Activated CD8-positive, alpha-beta T cell treated with anti-CD3 and anti-CD28 coated beads for 36 hours (primary cell): ENCODE results near the gene DLG2. TPM values are rescaled to one million over a fixed set of nuclear protein-coding genes. Genes with fewer than 3 reads are reported as not detected.

ENCODE experiments used
- ATAC-seq: fragments of 200-7000 bp; cut with Tn5 transposase; one replicate; pipeline ENCODE4 v1.10.0; 2021; ENCODE audit warnings: mild to moderate bottlenecking, moderate library complexity
- CTCF ChIA-PET: fragments of 350-600 bp; sonication (Branson Sonifier 250); formaldehyde crosslinking; loops from one replicate; lab custom pipeline; 2021; ENCODE audit warnings: antibody characterized with exemption; lab: Charles Lee
- POLR2A ChIA-PET: fragments of 350-600 bp; sonication (Branson Sonifier 250); formaldehyde crosslinking; loops from one replicate; lab custom pipeline; 2021; ENCODE audit warnings: antibody characterized with exemption; lab: Charles Lee
- DNase-seq: peaks from one replicate; pipeline ENCODE4 v3.0.0-alpha.2; 2020
- H3K27ac Mint-ChIP-seq: one replicate; pipeline ENCODE4 v1.8.0; 2021; ENCODE audit warnings: mild to moderate bottlenecking, mixed read lengths
- H3K27me3 Mint-ChIP-seq: one replicate; pipeline ENCODE4 v1.8.0; 2021; ENCODE audit warnings: mixed read lengths
- H3K36me3 Mint-ChIP-seq: one replicate; pipeline ENCODE4 v1.8.0; 2021; ENCODE audit warnings: low read depth, mixed read lengths
- H3K4me1 Mint-ChIP-seq: one replicate; pipeline ENCODE4 v1.8.0; 2021; ENCODE audit warnings: low read depth, mixed read lengths
- H3K4me3 Mint-ChIP-seq: one replicate; pipeline ENCODE4 v1.8.0; 2021; ENCODE audit warnings: mild to moderate bottlenecking, moderate library complexity, mixed read lengths
- H3K9me3 Mint-ChIP-seq: one replicate; pipeline ENCODE4 v1.8.0; 2021; ENCODE audit warnings: mixed read lengths
- CTCF ChIP-seq: fragments of 200-600 bp; IDR thresholded peaks from one replicate; pipeline ENCODE4 v1.8.0; 2022; ENCODE audit warnings: antibody characterized with exemption, mild to moderate bottlenecking
- intact Hi-C: fragments of 100-400 bp; cut with micrococcal nuclease; formaldehyde crosslinking; loops from one replicate; pipeline ENCODE4 v1.10.0; 2022
- total RNA-seq, 2 experiments: library from RNA; stranded (reverse); gene quantifications; one replicate each; pipeline ENCODE4 v1.2.3, GENCODE V29; 2021

The DLG2 gene
- total RNA-seq, 2 experiments from 2014 or later = 2.2 to 2.6 TPM

GRCh38 chr11:83522911-83523310 lies 2104.2 kb downstream of the DLG2 start:
- DNase-seq = no peak
- intact Hi-C loops = no loop called here
- H3K27me3 Mint-ChIP-seq = peaks cover 3% of the 10 kb centered on the region

GRCh38 chr11:83521647-83522596 lies 2105.2 kb downstream of the DLG2 start:
- Mint-ChIP-seq H3K27me3 (peaks cover 3% of the 10 kb centered on the region), H3K4me3 (no peak overlapping the region), H3K4me1 (no peaks in the 10 kb centered on the region), H3K9me3 (peaks cover 6% of the 10 kb centered on the region), H3K36me3 (no peaks in the 10 kb centered on the region), H3K27ac (no peak overlapping the region)
- ATAC-seq = no peak
- intact Hi-C loops = no loop called here
- no peak for TF ChIP-seq CTCF
- DNase-seq = no peak
- CTCF ChIA-PET = interaction anchor here (0.7 to 1.3 kb wide), 2 partner anchors 12 to 228 kb away, joined by 3 read pairs; no protein-coding TSS in a partner anchor
- POLR2A ChIA-PET = interaction anchor here (0.7 kb wide), 1 partner anchor 13 kb away, joined by 4 read pairs; no protein-coding TSS in a partner anchor

More at GRCh38 chr11:83522911-83523310, 2104.2 kb downstream of the DLG2 start:
- Mint-ChIP-seq H3K36me3 (no peaks in the 10 kb centered on the region), H3K9me3 (peaks cover 6% of the 10 kb centered on the region), H3K4me3 (no peak overlapping the region), H3K27ac (no peak overlapping the region), H3K4me1 (no peaks in the 10 kb centered on the region)
- ATAC-seq = no peak
- TF ChIP-seq CTCF = no peak
- CTCF ChIA-PET = interaction anchor here (0.7 to 1.3 kb wide), 3 partner anchors 13 to 229 kb away, joined by 3 read pairs; no protein-coding TSS in a partner anchor
- POLR2A ChIA-PET = no interaction called here

GRCh38 chr11:83520849-83521248 lies 2106.3 kb downstream of the DLG2 start:
- no peak for TF ChIP-seq CTCF
- no peaks in the 10 kb centered on the region for H3K4me1 Mint-ChIP-seq
- no peak overlapping the region for H3K27ac Mint-ChIP-seq
- peaks cover 12% of the 10 kb centered on the region for H3K9me3 Mint-ChIP-seq
- POLR2A ChIA-PET = no interaction called here
- H3K27me3 Mint-ChIP-seq = peaks cover 3% of the 10 kb centered on the region
- no peak for ATAC-seq
- CTCF ChIA-PET = no interaction called here
- no peaks in the 10 kb centered on the region for H3K36me3 Mint-ChIP-seq
- intact Hi-C loops = no loop called here
- H3K4me3 Mint-ChIP-seq = no peak overlapping the region
- DNase-seq = no peak

DNA sequence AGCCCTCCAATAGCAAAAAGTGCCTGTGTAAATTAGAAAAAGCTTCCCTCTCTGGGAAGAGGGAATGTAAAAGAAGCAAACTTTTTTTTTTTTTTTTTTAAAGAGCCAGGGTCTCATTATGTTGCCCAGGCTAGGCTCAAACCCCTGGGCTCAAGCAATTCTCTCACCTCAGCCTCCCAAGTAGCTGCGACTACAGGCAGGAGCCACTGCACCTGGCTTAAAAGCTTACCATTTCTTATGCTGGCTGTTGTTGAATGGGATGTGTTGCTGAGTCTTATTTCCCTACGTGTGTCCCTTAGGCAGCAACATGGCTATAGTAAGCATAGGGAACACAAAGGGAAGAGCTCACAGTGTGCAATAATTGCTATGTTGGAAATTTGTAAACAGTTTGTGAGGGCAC lies 2115.5 kb downstream of the DLG2 start:
- TF ChIP-seq CTCF = no peak
- Mint-ChIP-seq H3K4me1 (no peaks in the 10 kb centered on the region), H3K27me3 (no peaks in the 10 kb centered on the region), H3K36me3 (no peaks in the 10 kb centered on the region), H3K4me3 (no peak overlapping the region), H3K27ac (no peak overlapping the region), H3K9me3 (peaks cover 8% of the 10 kb centered on the region)
- DNase-seq (no peak), ATAC-seq (no peak)
- CTCF ChIA-PET = no interaction called here
- POLR2A ChIA-PET = no interaction called here
- intact Hi-C loops = no loop called here
